GM08714 (cell line): ENCODE results near the gene NRDE2.
"Not testable (repeated sequence)": the region's sequence is repeated elsewhere in the genome, so short reads cannot be mapped to it uniquely, and the experiment has no call there.

Experiments
- H3K4me3 ChIP-seq: fragments of 200-500 bp; sonication (Bioruptor generic); 2 replicates; pipeline ENCODE4 v1.5.1; 2014; ENCODE audit warnings: mild to moderate bottlenecking, low read length, inconsistent platforms
- ZNF274 ChIP-seq: IDR thresholded peaks from 2 replicates; pipeline ENCODE4 v1.6.1; 2012; ENCODE audit warnings: mild to moderate bottlenecking, low read depth, low read length

The NRDE2 gene

GRCh38 chr14:90354551-90355298 lies 23.0 kb upstream of the NRDE2 start:
- no peak for TF ChIP-seq ZNF274
- no peak overlapping the region for H3K4me3 ChIP-seq

- TF ChIP-seq ZNF274 = no peak
- H3K4me3 ChIP-seq = no peak overlapping the region
Observed at GRCh38 chr14:90349739-90350138, 18.0 kb upstream of the NRDE2 start.

- H3K4me3 ChIP-seq = no peak overlapping the region
- TF ChIP-seq ZNF274 = no peak
Observed at GRCh38 chr14:90348270-90348669, 16.5 kb upstream of the NRDE2 start.

GRCh38 chr14:90345239-90345557 lies 13.5 kb upstream of the NRDE2 start:
- no peak for TF ChIP-seq ZNF274
- no peak overlapping the region for H3K4me3 ChIP-seq

- TF ChIP-seq ZNF274 = no peak
- H3K4me3 ChIP-seq = no peak overlapping the region
Observed at GRCh38 chr14:90344331-90345238, 12.8 kb upstream of the NRDE2 start.

GRCh38 chr14:90342327-90342726 lies 10.6 kb upstream of the NRDE2 start:
- no peak for TF ChIP-seq ZNF274
- no peak overlapping the region for H3K4me3 ChIP-seq

GRCh38 chr14:90341784-90342183 lies 10.0 kb upstream of the NRDE2 start:
- no peak for TF ChIP-seq ZNF274

GRCh38 chr14:90341232-90341631 lies 9.5 kb upstream of the NRDE2 start:
- not testable (repeated sequence) for H3K4me3 ChIP-seq

More at GRCh38 chr14:90341784-90342183, 10.0 kb upstream of the NRDE2 start:
- H3K4me3 ChIP-seq = no peak overlapping the region

- no peak for TF ChIP-seq ZNF274
- no peak overlapping the region for H3K4me3 ChIP-seq
Observed at GRCh38 chr14:90336985-90337384, 5.2 kb upstream of the NRDE2 start.

- H3K4me3 ChIP-seq = no peak overlapping the region
- no peak for TF ChIP-seq ZNF274
Observed at GRCh38 chr14:90336401-90336800, 4.7 kb upstream of the NRDE2 start.

- TF ChIP-seq ZNF274 = no peak
- peak overlapping the region; percentile 28; the same call in 1 of the 2 replicates for H3K4me3 ChIP-seq
Observed at GRCh38 chr14:90332271-90332584, 487 bp upstream of the NRDE2 start.

GRCh38 chr14:90330203-90331196 lies 1.2 kb downstream of the NRDE2 start:
- TF ChIP-seq ZNF274 = no peak
- H3K4me3 ChIP-seq = peak overlapping the region; percentile 75

- TF ChIP-seq ZNF274 = no peak
- no peak overlapping the region for H3K4me3 ChIP-seq
Observed at GRCh38 chr14:90321891-90322290, 9.8 kb downstream of the NRDE2 start.
